Upper lobe of right lung (tissue), 1 donor: Measurements from ENCODE around the gene RETREG3. TPM values are rescaled to one million over a fixed set of nuclear protein-coding genes. Genes with fewer than 3 reads are reported as not detected.
A peak's percentile ranks its signal among the peaks of the same experiment; 100 is the strongest.
"Not testable (repeated sequence)": the region's sequence is repeated elsewhere in the genome, so short reads cannot be mapped to it uniquely, and the experiment has no call there.

Experiments
- ATAC-seq: fragments of 200-7000 bp; cut with Tn5 transposase; one replicate; pipeline ENCODE4 v1.9.1; 2020; ENCODE audit warnings: mild to moderate bottlenecking, moderate library complexity
- DNase-seq: peaks from one replicate; pipeline ENCODE4 v3.0.0-alpha.2; 2020
- H3K27ac ChIP-seq: fragments of 200-600 bp; one replicate; pipeline ENCODE4 v1.8.0; 2022
- H3K27me3 ChIP-seq: fragments of 200-600 bp; one replicate; pipeline ENCODE4 v1.8.0; 2022; ENCODE audit warnings: mild to moderate bottlenecking
- H3K36me3 ChIP-seq: fragments of 200-600 bp; one replicate; pipeline ENCODE4 v1.8.0; 2022
- H3K4me1 ChIP-seq: fragments of 200-600 bp; one replicate; pipeline ENCODE4 v1.8.0; 2022
- H3K4me3 ChIP-seq: fragments of 200-600 bp; one replicate; pipeline ENCODE4 v1.8.0; 2022; ENCODE audit warnings: mild to moderate bottlenecking
- H3K9me3 ChIP-seq: fragments of 200-600 bp; one replicate; pipeline ENCODE4 v1.8.0; 2022
- CTCF ChIP-seq: fragments of 200-600 bp; IDR thresholded peaks from one replicate; pipeline ENCODE4 v1.8.0; 2022; ENCODE audit warnings: antibody characterized with exemption
- intact Hi-C: fragments of 100-400 bp; cut with DNase I; formaldehyde crosslinking; loops from one replicate; pipeline ENCODE4 v1.11.0; 2022
- total RNA-seq: library from RNA; stranded (reverse); fragmentation: NEBNext Ultra II Directional; extraction: Animal tissue kit (Norgen Biotek cat#: 25700); gene quantifications from one replicate; pipeline ENCODE4 v1.2.1, GENCODE V29; 2021
- donor health status: DM: no; HTN: yes; CAD: no; lungs with severe emphysema.

Gene RETREG3
- total RNA-seq, 1 donor from 2014 or later = 68.6 TPM

GRCh38 chr17:42617956-42618431, 8.8 kb upstream of the RETREG3 start:
- Histone ChIP-seq H3K4me3 (no peak overlapping the region), H3K36me3 (peaks cover 23% of the 10 kb centered on the region), H3K9me3 (no peaks in the 10 kb centered on the region), H3K4me1 (peaks cover 11% of the 10 kb centered on the region), H3K27ac (no peak overlapping the region), H3K27me3 (no peaks in the 10 kb centered on the region)
- no peak for TF ChIP-seq CTCF
- ATAC-seq (no peak), DNase-seq (no peak)
- intact Hi-C loops = no loop called here

GRCh38 chr17:42613699-42614295, 4.6 kb upstream of the RETREG3 start:
- no peak overlapping the region for H3K27ac ChIP-seq
- TF ChIP-seq CTCF = no peak
- H3K36me3 ChIP-seq = peaks cover 38% of the 10 kb centered on the region
- DNase-seq (peak; percentile 57), ATAC-seq (no peak)
- intact Hi-C loops = no loop called here
- peaks cover 13% of the 10 kb centered on the region for H3K4me1 ChIP-seq
- H3K4me3 ChIP-seq = no peak overlapping the region
- no peaks in the 10 kb centered on the region for H3K9me3 ChIP-seq
- no peaks in the 10 kb centered on the region for H3K27me3 ChIP-seq

- peaks cover 38% of the 10 kb centered on the region for H3K36me3 ChIP-seq
- peaks cover 17% of the 10 kb centered on the region for H3K4me1 ChIP-seq
- H3K27me3 ChIP-seq = no peaks in the 10 kb centered on the region
- no peak for ATAC-seq
- H3K9me3 ChIP-seq = no peaks in the 10 kb centered on the region
- no peak for TF ChIP-seq CTCF
- DNase-seq = peak; percentile 11
- intact Hi-C loops = no loop called here
- H3K4me3 ChIP-seq = no peak overlapping the region
- no peak overlapping the region for H3K27ac ChIP-seq
These were observed 2.8 kb upstream of the RETREG3 start for GRCh38 chr17:42612013-42612412.

- peak overlapping the region; percentile 82 for H3K27ac ChIP-seq
- H3K36me3 ChIP-seq = peaks cover 32% of the 10 kb centered on the region
- H3K4me3 ChIP-seq = peak overlapping the region; percentile 94
- ATAC-seq (peak; percentile 36), DNase-seq (peak; percentile 35)
- H3K4me1 ChIP-seq = peaks cover 33% of the 10 kb centered on the region
- intact Hi-C loops, H3K9me3 ChIP-seq, H3K27me3 ChIP-seq: not testable (repeated sequence)
These were observed 934 bp upstream of the RETREG3 start for GRCh38 chr17:42609814-42610801.

GRCh38 chr17:42608305-42609181, 631 bp downstream of the RETREG3 start:
- H3K9me3 ChIP-seq = no peaks in the 10 kb centered on the region
- H3K36me3 ChIP-seq = peaks cover 20% of the 10 kb centered on the region
- peaks cover 33% of the 10 kb centered on the region for H3K4me1 ChIP-seq
- peak overlapping the region; percentile 96 for H3K27ac ChIP-seq
- intact Hi-C loops = no loop called here
- ATAC-seq (peak; percentile 65), DNase-seq (no peak)
- no peak for TF ChIP-seq CTCF
- peak overlapping the region; percentile 94 for H3K4me3 ChIP-seq
- H3K27me3 ChIP-seq = no peaks in the 10 kb centered on the region
